Mesodermal cell (in vitro differentiated cells): ENCODE measurements around the gene CARS1.

ENCODE experiments used
- H3K27ac ChIP-seq: 2 replicates; pipeline ENCODE4 v1.7.0; 2013; ENCODE audit warnings: mild to moderate bottlenecking, low read depth, low read length, moderate library complexity; ENCODE audit not compliant: severe bottlenecking
- H3K36me3 ChIP-seq: 2 replicates; pipeline ENCODE4 v1.7.1; 2013; ENCODE audit warnings: mild to moderate bottlenecking, low read length, moderate library complexity; ENCODE audit not compliant: control insufficient read depth, insufficient read depth
- H3K4me1 ChIP-seq: one replicate; pipeline ENCODE4 v1.7.1; 2013; ENCODE audit warnings: mild to moderate bottlenecking, low read length; ENCODE audit not compliant: insufficient read depth, control insufficient read depth, poor library complexity, severe bottlenecking
- H3K4me3 ChIP-seq: 2 replicates; pipeline ENCODE4 v1.7.0; 2013; ENCODE audit warnings: low read length, control low read depth, mild to moderate bottlenecking; ENCODE audit not compliant: insufficient read depth, poor library complexity, severe bottlenecking; ENCODE audit errors: extremely low read depth
- H3K9me3 ChIP-seq: 2 replicates; pipeline ENCODE4 v1.7.1; 2013; ENCODE audit warnings: mild to moderate bottlenecking, low read length, moderate library complexity; ENCODE audit not compliant: control insufficient read depth
- WGBS, 2 experiments: methylation state at CpG; one replicate each; pipeline ENCODE4 v1.1.5; 2013; ENCODE audit warnings: missing lambda C conversion rate in 2 of 2; ENCODE audit not compliant: insufficient coverage in 2 of 2; 5-methylcytosine and 5-hydroxymethylcytosine counted together

The CARS1 gene

GRCh38 chr11:3003396-3004231 lies 53.6 kb downstream of the CARS1 start:
- 91 to 94% methylated on average over 8 to 11 of the region's 12 CpGs for WGBS, 2 experiments
- Histone ChIP-seq H3K4me3 (no peak overlapping the region), H3K9me3 (no peaks in the 10 kb centered on the region), H3K36me3 (peaks cover 80% of the 10 kb centered on the region), H3K4me1 (no peaks in the 10 kb centered on the region), H3K27ac (no peak overlapping the region)

GRCh38 chr11:3002871-3003270 lies 54.4 kb downstream of the CARS1 start:
- Histone ChIP-seq H3K4me1 (no peaks in the 10 kb centered on the region), H3K27ac (no peak overlapping the region), H3K4me3 (no peak overlapping the region), H3K36me3 (peaks cover 74% of the 10 kb centered on the region), H3K9me3 (no peaks in the 10 kb centered on the region)
- 98 to 100% methylated on average over 6 of the region's 8 CpGs for WGBS, 2 experiments

GRCh38 chr11:3002351-3002861 lies 54.8 kb downstream of the CARS1 start:
- H3K36me3 ChIP-seq, result peaks cover 69% of the 10 kb centered on the region
- H3K4me1 ChIP-seq, result no peaks in the 10 kb centered on the region
- no peaks in the 10 kb centered on the region for H3K9me3 ChIP-seq
- H3K4me3 ChIP-seq, result no peak overlapping the region
- 100% methylated on average over 6 to 7 of the region's 8 CpGs for WGBS, 2 experiments
- H3K27ac ChIP-seq, result no peak overlapping the region

GRCh38 chr11:3001496-3001895 lies 55.7 kb downstream of the CARS1 start:
- Histone ChIP-seq H3K36me3 (peaks cover 61% of the 10 kb centered on the region), H3K27ac (no peak overlapping the region), H3K4me3 (no peak overlapping the region), H3K9me3 (no peaks in the 10 kb centered on the region), H3K4me1 (no peaks in the 10 kb centered on the region)
- 98% methylated on average over 5 to 6 of the region's 6 CpGs for WGBS, 2 experiments

GRCh38 chr11:3000032-3000961 lies 56.9 kb downstream of the CARS1 start:
- no peaks in the 10 kb centered on the region for H3K4me1 ChIP-seq
- H3K36me3 ChIP-seq, result peaks cover 49% of the 10 kb centered on the region
- WGBS, 2 experiments, result 93 to 94% methylated on average over 14 to 16 of the region's 17 CpGs
- no peak overlapping the region for H3K4me3 ChIP-seq
- no peaks in the 10 kb centered on the region for H3K9me3 ChIP-seq
- H3K27ac ChIP-seq, result no peak overlapping the region

- 98% methylated on average over 10 of the region's 10 CpGs for WGBS, 2 experiments
Observed at GRCh38 chr11:2999464-2999998, 57.7 kb downstream of the CARS1 start.

GRCh38 chr11:2998073-2998850 lies 59.0 kb downstream of the CARS1 start:
- 97% methylated on average over 4 of the region's 7 CpGs for WGBS, 2 experiments
- Histone ChIP-seq H3K4me1 (no peaks in the 10 kb centered on the region), H3K9me3 (no peaks in the 10 kb centered on the region), H3K4me3 (no peak overlapping the region), H3K36me3 (peaks cover 35% of the 10 kb centered on the region), H3K27ac (no peak overlapping the region)

More at GRCh38 chr11:2999464-2999998, 57.7 kb downstream of the CARS1 start:
- peaks cover 42% of the 10 kb centered on the region for H3K36me3 ChIP-seq
- H3K9me3 ChIP-seq, result no peaks in the 10 kb centered on the region
- no peaks in the 10 kb centered on the region for H3K4me1 ChIP-seq
- no peak overlapping the region for H3K4me3 ChIP-seq
- H3K27ac ChIP-seq, result no peak overlapping the region

GRCh38 chr11:2997406-2997805 lies 59.8 kb downstream of the CARS1 start:
- Histone ChIP-seq H3K27ac (no peak overlapping the region), H3K9me3 (no peaks in the 10 kb centered on the region), H3K4me1 (peaks cover 3% of the 10 kb centered on the region), H3K4me3 (no peak overlapping the region), H3K36me3 (peaks cover 26% of the 10 kb centered on the region)
- 93 to 94% methylated on average over 4 of the region's 4 CpGs for WGBS, 2 experiments

GRCh38 chr11:2996976-2997375 lies 60.2 kb downstream of the CARS1 start:
- 94 to 95% methylated on average over 6 of the region's 6 CpGs for WGBS, 2 experiments
- H3K4me3 ChIP-seq, result no peak overlapping the region
- H3K9me3 ChIP-seq, result no peaks in the 10 kb centered on the region
- H3K4me1 ChIP-seq, result peaks cover 3% of the 10 kb centered on the region
- peaks cover 22% of the 10 kb centered on the region for H3K36me3 ChIP-seq
- no peak overlapping the region for H3K27ac ChIP-seq
